Hypothalamus (tissue), 51 donors: Measurements from ENCODE around the gene GLIS1.

Source experiments
- DNase-seq, 51 donors: peaks; one replicate each; lab custom pipeline; 2025; lab: John Stamatoyannopoulos, UW

GLIS1 gene

GRCh38 chr1:53737648-53738204, 1.2 kb downstream of the GLIS1 start:
- peak in 1 of 51 donors; percentile 6 for DNase-seq

GRCh38 chr1:53736290-53736689, 2.7 kb downstream of the GLIS1 start:
- DNase-seq = no peak

- no peak for DNase-seq
Observed at GRCh38 chr1:53735681-53736080, 3.3 kb downstream of the GLIS1 start.

- DNase-seq = no peak
Observed at GRCh38 chr1:53735261-53735660, 3.7 kb downstream of the GLIS1 start.

- no peak for DNase-seq
Observed at GRCh38 chr1:53734650-53735211, 4.2 kb downstream of the GLIS1 start.

- DNase-seq = no peak
Observed at GRCh38 chr1:53733975-53734649, 4.9 kb downstream of the GLIS1 start.

GRCh38 chr1:53733447-53733931, 5.5 kb downstream of the GLIS1 start:
- DNase-seq = no peak

- no peak for DNase-seq
Observed at GRCh38 chr1:53732912-53733317, 6.0 kb downstream of the GLIS1 start.

GRCh38 chr1:53732409-53732808, 6.6 kb downstream of the GLIS1 start:
- no peak for DNase-seq

GRCh38 chr1:53731779-53732305, 7.1 kb downstream of the GLIS1 start:
- no peak for DNase-seq

GRCh38 chr1:53731043-53731600, 7.8 kb downstream of the GLIS1 start:
- no peak for DNase-seq

- DNase-seq = no peak
Observed at GRCh38 chr1:53730224-53730865, 8.6 kb downstream of the GLIS1 start.

- DNase-seq = no peak
Observed at GRCh38 chr1:53729456-53730223, 9.3 kb downstream of the GLIS1 start.

GRCh38 chr1:53728702-53729455, 10.1 kb downstream of the GLIS1 start:
- DNase-seq = no peak

- DNase-seq = no peak
Observed at GRCh38 chr1:53728196-53728595, 10.8 kb downstream of the GLIS1 start.

GRCh38 chr1:53727461-53728092, 11.4 kb downstream of the GLIS1 start:
- no peak for DNase-seq

GRCh38 chr1:53726009-53726600, 12.9 kb downstream of the GLIS1 start:
- no peak for DNase-seq

GRCh38 chr1:53725238-53725689, 13.7 kb downstream of the GLIS1 start:
- DNase-seq = no peak

- DNase-seq = no peak
Observed at GRCh38 chr1:53722025-53722424, 16.9 kb downstream of the GLIS1 start.
